Measurements from ENCODE around the gene TBC1D7.

- no peak for TF ChIP-seq POLR2A (IDR thresholded peaks at IDR 0.05; ENCODE audit: low read length)
- no peak for TF ChIP-seq GATA1 (IDR thresholded peaks at IDR 0.05; ENCODE audit: low read depth, low read length)
Measured at GRCh38 chr6:13305791-13306190, 22.5 kb downstream of the TBC1D7 start.
